GM21526 (cell line): ENCODE measurements around the gene SYCE1.

Source experiments
- ATAC-seq: cut with Tn5 transposase; IDR thresholded peaks from one replicate; pipeline ENCODE4 v1.9.1; 2021; ENCODE audit warnings: moderate library complexity; ENCODE audit not compliant: unreplicated experiment, low FRiP score

Gene SYCE1

GRCh38 chr10:133516057-133516456 lies 49.3 kb downstream of the SYCE1 start:
- ATAC-seq: no peak

- ATAC-seq: no peak
Observed at GRCh38 chr10:133515471-133515870, 49.9 kb downstream of the SYCE1 start.

GRCh38 chr10:133511907-133512528 lies 53.4 kb downstream of the SYCE1 start:
- no peak for ATAC-seq

GRCh38 chr10:133511408-133511807 lies 54.0 kb downstream of the SYCE1 start:
- no peak for ATAC-seq

GRCh38 chr10:133509700-133510099 lies 55.7 kb downstream of the SYCE1 start:
- ATAC-seq: no peak
